Ovary (tissue), 9 donors: ENCODE measurements around the gene FNDC10. TPM values are rescaled to one million over a fixed set of nuclear protein-coding genes. Genes with fewer than 3 reads are reported as not detected.

Experiments used
- DNase-seq, 5 donors: peaks; one replicate each; pipeline ENCODE4 v3.0.0-alpha.2; 2019 to 2020
- H3K27ac ChIP-seq, 2 donors: fragments of 200-600 bp; one replicate each; pipeline versions ENCODE4 v1.5.1 to v1.8.0; 2019 to 2022
- H3K27me3 ChIP-seq: fragments of 200-600 bp; one replicate; pipeline ENCODE4 v1.8.0; 2022
- H3K36me3 ChIP-seq: fragments of 200-600 bp; sonication (generic); one replicate; pipeline ENCODE4 v1.5.1; 2019
- H3K4me1 ChIP-seq: one replicate; pipeline ENCODE4 v1.8.1; 2013; ENCODE audit warnings: mild to moderate bottlenecking, moderate library complexity; ENCODE audit not compliant: insufficient read depth
- H3K4me3 ChIP-seq: fragments of 200-600 bp; sonication (generic); one replicate; pipeline ENCODE4 v1.5.1; 2017
- H3K9me3 ChIP-seq, 2 donors: fragments of 200-600 bp in 1 of 2; sonication (generic) in 1 of 2; one replicate each; pipeline versions ENCODE4 v1.5.1 to v1.8.1; 2013 to 2019; ENCODE audit warnings: mild to moderate bottlenecking in 1 of 2, moderate library complexity in 1 of 2
- EP300 ChIP-seq: sonication (generic); formaldehyde crosslinking; IDR thresholded peaks from one replicate; pipeline ENCODE4 v1.6.1; 2017; ENCODE audit warnings: antibody characterized with exemption
- POLR2A ChIP-seq: fragments of 450-650 bp; IDR thresholded peaks from one replicate; pipeline ENCODE4 v1.6.1; 2017; ENCODE audit warnings: antibody characterized with exemption, mild to moderate bottlenecking, moderate library complexity
- WGBS, 3 donors: extraction: QIAGEN DNeasy Blood & Tissue Kit in 1 of 3; methylation state at CpG; one replicate each; pipeline versions ENCODE4 v1.1.5 to v1.1.7; 2013 to 2017; 5-methylcytosine and 5-hydroxymethylcytosine counted together
- intact Hi-C, 4 donors: fragments of 100-400 bp; cut with DNase I; formaldehyde crosslinking; loops; one replicate each; pipeline versions ENCODE4 v1.11.0 to v1.15.1; 2022 to 2023
- polyA plus RNA-seq, 2 donors: library from polyadenylated mRNA; stranded (reverse); fragments of 200-250 nt in 1 of 2; fragments of 350-450 nt in 1 of 2; fragmentation: Illumina TruSeq in 1 of 2; extraction: RNeasy Lipid Tissue Mini Kit (QIAGEN cat#74804) in 1 of 2; gene quantifications; one replicate each; pipeline ENCODE4 v1.2.3, GENCODE V29; 2013 to 2014
- total RNA-seq, 7 donors: library from RNA; depleted of rRNA in 2 of 7; stranded (reverse); fragments of >200 nt in 2 of 7; fragmentation: NEBNext Ultra II Directional in 3 of 7; extraction: Animal tissue kit (Norgen Biotek cat#: 25700) in 3 of 7; gene quantifications; one replicate each; pipeline versions ENCODE4 v1.1.0 to v1.2.4, GENCODE V29; 2016 to 2023
- TF ChIP-seq, protein P1 (sequence below), 3 donors: fragments of 450-650 bp in 2 of 3; fragments of 200-600 bp in 1 of 3; IDR thresholded peaks; one replicate each; pipeline versions ENCODE4 v1.5.1 to v1.8.0; 2016 to 2022; ENCODE audit warnings: antibody characterized with exemption in 3 of 3, mild to moderate bottlenecking in 1 of 3
- donor health status: DM: no; HTN: no; CAD: no; lungs with moderate emphysema.
- donor health status: DM: no; HTN: no; CAD: no.
- donor health status: Bipolar disorder and iron deficiency.
- donor health status: DM: yes; HTN: yes; CAD: no.
- donor health status: DM: no; HTN: no; CAD: no.
- donor health status: DM: yes; HTN: yes; CAD: no.

The FNDC10 gene
- total and polyA plus RNA-seq, 9 donors, result 0.33 to 3.2 (median 1.8) TPM; not detected in 1

DNA sequence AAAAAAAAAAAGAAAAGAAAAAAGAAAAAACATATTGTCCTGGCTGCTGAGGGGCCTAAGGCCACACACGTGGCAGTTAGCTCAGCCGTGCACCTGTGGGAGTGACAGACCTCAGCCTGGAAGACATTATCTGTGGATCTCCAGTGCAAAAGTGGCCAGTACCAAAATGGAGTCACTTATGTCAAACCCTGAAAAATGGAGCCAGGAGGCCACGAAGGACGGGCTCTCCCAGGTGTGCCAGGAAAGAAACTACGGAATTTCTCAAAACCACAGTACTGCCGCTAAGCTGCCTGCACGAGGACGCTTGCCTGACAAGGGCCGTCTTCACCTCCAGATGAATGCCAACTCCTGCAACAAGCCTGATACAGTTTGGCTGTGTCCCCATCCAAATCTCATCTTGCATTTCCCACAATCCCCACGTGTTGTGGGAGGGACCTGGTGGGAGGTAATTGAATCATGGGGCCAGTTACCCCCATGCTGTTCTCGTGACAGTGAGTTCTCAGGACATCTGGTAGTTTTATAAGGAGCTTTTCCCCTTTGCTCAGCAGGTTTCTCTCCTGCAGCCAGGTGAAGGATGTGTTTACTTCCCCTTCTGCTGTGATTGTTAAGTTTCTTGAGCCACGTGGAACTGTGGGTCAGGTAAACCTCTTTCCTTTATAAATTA, 10.0 kb upstream of the FNDC10 start:
- peak in 1 of 5 donors; percentile 12 for DNase-seq
- WGBS, 3 donors, result 61 to 71% (median 70%) methylated on average over 12 of the region's 12 CpGs
- intact Hi-C loops, result no loop called here
- H3K4me3 ChIP-seq, result no peak overlapping the region
- TF ChIP-seq EP300 (no peak), POLR2A (no peak)
- TF ChIP-seq, protein P1, sequence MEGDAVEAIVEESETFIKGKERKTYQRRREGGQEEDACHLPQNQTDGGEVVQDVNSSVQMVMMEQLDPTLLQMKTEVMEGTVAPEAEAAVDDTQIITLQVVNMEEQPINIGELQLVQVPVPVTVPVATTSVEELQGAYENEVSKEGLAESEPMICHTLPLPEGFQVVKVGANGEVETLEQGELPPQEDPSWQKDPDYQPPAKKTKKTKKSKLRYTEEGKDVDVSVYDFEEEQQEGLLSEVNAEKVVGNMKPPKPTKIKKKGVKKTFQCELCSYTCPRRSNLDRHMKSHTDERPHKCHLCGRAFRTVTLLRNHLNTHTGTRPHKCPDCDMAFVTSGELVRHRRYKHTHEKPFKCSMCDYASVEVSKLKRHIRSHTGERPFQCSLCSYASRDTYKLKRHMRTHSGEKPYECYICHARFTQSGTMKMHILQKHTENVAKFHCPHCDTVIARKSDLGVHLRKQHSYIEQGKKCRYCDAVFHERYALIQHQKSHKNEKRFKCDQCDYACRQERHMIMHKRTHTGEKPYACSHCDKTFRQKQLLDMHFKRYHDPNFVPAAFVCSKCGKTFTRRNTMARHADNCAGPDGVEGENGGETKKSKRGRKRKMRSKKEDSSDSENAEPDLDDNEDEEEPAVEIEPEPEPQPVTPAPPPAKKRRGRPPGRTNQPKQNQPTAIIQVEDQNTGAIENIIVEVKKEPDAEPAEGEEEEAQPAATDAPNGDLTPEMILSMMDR (IDR thresholded peaks at IDR 0.05), result no peak
- H3K4me1 ChIP-seq, result peaks cover 9% of the 10 kb centered on the region
- H3K9me3 ChIP-seq, result no peaks in the 10 kb centered on the region
- H3K27ac ChIP-seq, result no peak overlapping the region
- H3K36me3 ChIP-seq, result no peaks in the 10 kb centered on the region
- H3K27me3 ChIP-seq, result no peaks in the 10 kb centered on the region

DNA sequence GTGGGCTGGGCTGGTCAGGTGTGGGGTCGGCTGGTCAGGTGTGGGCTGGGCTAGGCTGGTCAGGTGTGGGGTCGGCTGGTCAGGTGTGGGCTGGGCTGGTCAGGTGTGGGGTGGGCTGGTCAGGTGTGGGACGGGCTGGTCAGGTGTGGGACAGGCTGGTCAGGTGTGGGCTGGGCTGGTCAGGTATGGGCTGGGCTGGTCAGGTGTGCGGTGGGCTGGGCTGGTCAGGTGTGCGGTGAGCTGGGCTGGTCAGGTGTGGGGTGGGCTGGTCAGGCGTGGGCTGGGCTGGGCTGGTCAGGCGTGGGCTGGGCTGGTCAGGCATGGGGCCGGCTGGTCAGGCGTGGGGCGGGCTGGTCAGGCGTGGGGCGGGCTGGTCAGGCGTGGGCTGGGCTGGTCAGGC, 6.3 kb upstream of the FNDC10 start:
- TF ChIP-seq POLR2A (no peak), EP300 (no peak)
- TF ChIP-seq, protein P1 (IDR thresholded peaks at IDR 0.05), result no peak
- Histone ChIP-seq H3K27me3 (no peaks in the 10 kb centered on the region), H3K4me3 (no peak overlapping the region), H3K4me1 (no peaks in the 10 kb centered on the region), H3K9me3 (no peaks in the 10 kb centered on the region), H3K27ac (no peak overlapping the region), H3K36me3 (no peaks in the 10 kb centered on the region)
- DNase-seq, result peak in 1 of 5 donors; percentile 11
- intact Hi-C loops, result no loop called here
- 75 to 87% (median 80%) methylated on average over 10 to 13 of the region's 13 CpGs for WGBS, 3 donors

DNA sequence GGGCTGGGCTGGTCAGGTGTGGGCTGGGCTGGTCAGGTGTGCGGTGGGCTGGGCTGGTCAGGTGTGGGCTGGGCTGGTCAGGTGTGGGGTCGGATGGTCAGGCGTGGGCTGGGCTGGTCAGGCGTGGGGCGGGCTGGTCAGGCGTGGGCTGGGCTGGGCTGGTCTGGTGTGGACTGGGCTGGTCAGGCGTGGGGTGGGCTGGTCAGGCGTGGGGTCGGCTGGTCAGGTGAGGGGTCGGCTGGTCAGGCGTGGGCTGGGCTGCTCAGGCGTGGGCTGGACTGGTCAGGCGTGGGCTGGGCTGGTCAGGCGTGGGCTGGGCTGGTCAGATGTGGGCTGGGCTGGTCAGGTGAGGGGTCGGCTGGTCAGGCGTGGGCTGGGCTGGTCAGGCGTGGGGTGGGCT, 5.8 kb upstream of the FNDC10 start:
- peak in 1 of 5 donors; percentile 12 for DNase-seq
- intact Hi-C loops, result no loop called here
- TF ChIP-seq, protein P1 (IDR thresholded peaks at IDR 0.05), result no peak
- no peak for TF ChIP-seq EP300
- Histone ChIP-seq H3K4me3 (no peak overlapping the region), H3K4me1 (no peaks in the 10 kb centered on the region), H3K36me3 (no peaks in the 10 kb centered on the region), H3K27ac (no peak overlapping the region), H3K9me3 (no peaks in the 10 kb centered on the region), H3K27me3 (peaks cover 3% of the 10 kb centered on the region)
- WGBS, 3 donors, result 82 to 85% (median 83%) methylated on average over 9 to 17 of the region's 17 CpGs

DNA sequence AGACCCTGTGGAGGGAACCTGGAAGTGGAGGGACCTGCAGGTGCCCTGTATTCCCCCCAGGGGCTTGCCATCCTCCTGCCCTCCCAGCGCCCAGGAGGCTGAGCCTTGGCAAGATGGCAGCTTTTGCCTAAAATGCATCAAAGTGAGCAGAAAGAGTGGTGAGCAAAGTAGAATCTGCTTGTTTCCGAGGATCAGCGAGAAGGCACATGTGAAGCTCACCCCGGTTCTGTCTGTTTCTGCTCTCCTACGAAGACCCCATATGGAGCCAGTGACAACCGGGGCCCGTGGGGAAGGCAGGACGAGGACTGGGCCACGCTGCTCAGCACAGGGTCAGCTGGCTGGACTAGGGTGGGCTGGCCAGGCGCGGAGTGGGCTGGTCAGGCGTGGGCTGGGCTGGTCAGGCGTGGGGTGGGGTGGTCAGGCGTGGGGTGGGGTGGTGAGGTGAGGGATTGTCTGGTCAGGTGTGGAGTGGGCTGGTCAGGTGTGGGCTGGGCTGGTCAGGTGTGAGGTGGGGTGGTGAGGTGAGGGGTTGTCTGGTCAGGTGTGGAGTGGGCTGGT, 5.2 kb upstream of the FNDC10 start:
- Histone ChIP-seq H3K27ac (no peak overlapping the region), H3K4me1 (peaks cover 3% of the 10 kb centered on the region), H3K4me3 (no peak overlapping the region), H3K36me3 (no peaks in the 10 kb centered on the region), H3K27me3 (peaks cover 8% of the 10 kb centered on the region), H3K9me3 (no peaks in the 10 kb centered on the region)
- peak in 1 of 5 donors; percentile 10 for DNase-seq
- 63 to 71% (median 70%) methylated on average over 13 to 14 of the region's 14 CpGs for WGBS, 3 donors
- intact Hi-C loops, result no loop called here
- no peak for TF ChIP-seq EP300
- TF ChIP-seq POLR2A, result no peak
- TF ChIP-seq, protein P1 (IDR thresholded peaks at IDR 0.05), result no peak
